GM12892 (cell line): ENCODE results near the gene SUPT3H.

Source experiments
- DNase-seq: peaks from one replicate; pipeline ENCODE4 v3.0.0; 2011; ENCODE audit not compliant: insufficient read length
- FAIRE-seq: peaks from 2 replicates; lab custom pipeline; 2011; peaks lifted over from hg19 to GRCh38; lab: Jason Lieb, UNC
- POLR2A ChIP-seq: IDR thresholded peaks from 2 replicates; pipeline ENCODE4 v1.6.1; 2011; ENCODE audit warnings: low read depth, low read length, control low read depth
- POLR2AphosphoS5 ChIP-seq: IDR thresholded peaks from 2 replicates; pipeline ENCODE4 v1.6.1; 2011; ENCODE audit warnings: low read depth, low read length, control low read depth
- TAF1 ChIP-seq: IDR thresholded peaks from 2 replicates; pipeline ENCODE4 v1.6.1; 2011; ENCODE audit warnings: low read depth, mild to moderate bottlenecking, control low read depth, low read length, borderline replicate concordance

The SUPT3H gene

GRCh38 chr6:44980841-44981240 lies 396.9 kb downstream of the SUPT3H start:
- DNase-seq, result no peak
- no peak for FAIRE-seq
- TF ChIP-seq TAF1, result no peak
- no peak for TF ChIP-seq POLR2AphosphoS5
- no peak for TF ChIP-seq POLR2A

DNA sequence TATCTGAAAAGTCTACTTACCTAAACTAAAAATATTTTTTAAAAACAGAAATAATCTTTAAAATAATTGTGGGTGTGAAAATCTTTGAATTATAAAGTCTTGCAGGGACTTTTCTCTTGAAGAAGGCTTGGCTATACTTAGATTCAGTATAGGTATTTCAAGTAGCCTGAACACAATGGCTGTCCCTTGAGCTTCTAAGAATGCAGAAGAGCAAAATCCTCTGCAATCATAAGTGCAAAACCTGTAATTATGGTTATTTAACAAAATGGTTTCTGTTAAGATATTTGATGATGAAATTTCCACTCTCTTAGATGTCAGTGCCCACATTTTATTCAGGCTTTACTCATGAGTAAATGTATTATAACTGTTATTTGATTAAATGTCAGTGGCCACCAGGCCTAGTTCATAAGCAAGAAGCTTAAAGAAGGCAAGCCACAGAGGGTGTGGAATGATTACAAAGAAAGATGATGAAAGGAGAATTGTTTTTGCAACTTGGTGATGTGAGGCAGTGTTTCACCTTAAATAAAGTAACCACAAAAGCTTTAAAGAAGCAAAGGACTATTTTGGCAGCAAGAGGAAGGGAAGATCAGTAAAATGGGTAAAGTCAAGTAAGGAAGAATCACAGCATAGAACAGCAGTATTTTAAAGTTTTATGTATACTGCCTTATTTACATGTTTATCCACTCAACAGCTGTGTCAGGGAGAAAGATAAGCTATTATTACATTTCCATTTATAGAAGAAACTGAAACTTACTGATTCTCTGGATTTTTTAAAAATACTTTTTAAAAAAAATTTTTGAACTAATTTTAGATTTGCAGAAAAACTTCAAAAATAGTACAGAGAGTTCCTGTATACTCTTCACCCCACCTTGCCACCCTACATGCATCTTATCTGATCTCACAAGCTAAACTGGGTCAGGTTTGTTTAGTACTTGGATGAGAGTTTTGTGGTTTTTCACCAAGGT lies 400.8 kb downstream of the SUPT3H start:
- DNase-seq (no peak), FAIRE-seq (no peak)
- TF ChIP-seq TAF1, result no peak
- TF ChIP-seq POLR2A, result no peak
- TF ChIP-seq POLR2AphosphoS5, result no peak

GRCh38 chr6:44974511-44974910 lies 403.2 kb downstream of the SUPT3H start:
- TF ChIP-seq POLR2AphosphoS5 (no peak), TAF1 (no peak)
- DNase-seq, result no peak
- no peak for FAIRE-seq

DNA sequence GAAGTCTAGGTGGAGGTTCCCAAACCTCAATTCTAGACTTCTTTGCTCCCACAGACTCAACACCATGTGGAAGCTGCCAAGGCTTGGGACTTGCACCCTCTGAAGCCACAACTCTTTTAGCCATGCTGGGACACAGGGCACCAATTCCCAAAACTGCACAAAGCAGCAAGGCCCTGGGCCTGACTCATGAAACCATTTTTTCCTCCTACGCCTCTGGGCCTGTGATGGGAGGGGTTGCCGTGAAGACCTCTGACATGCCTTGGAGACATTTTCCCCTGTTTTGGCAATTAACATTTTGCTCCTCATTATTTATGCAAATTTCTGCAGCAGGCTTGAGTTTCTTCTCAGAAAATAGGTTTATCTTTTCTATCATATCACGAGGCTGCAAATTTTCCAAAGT lies 405.0 kb downstream of the SUPT3H start:
- TF ChIP-seq POLR2A (no peak), TAF1 (no peak), POLR2AphosphoS5 (no peak)
- DNase-seq (no peak), FAIRE-seq (no peak)

- no peak for FAIRE-seq
- TF ChIP-seq POLR2AphosphoS5 (no peak), TAF1 (no peak), POLR2A (no peak)
- no peak for DNase-seq
Measured at GRCh38 chr6:44969446-44970185, 408.1 kb downstream of the SUPT3H start.

GRCh38 chr6:44967481-44967880 lies 410.3 kb downstream of the SUPT3H start:
- FAIRE-seq, result no peak
- no peak for DNase-seq
- TF ChIP-seq POLR2AphosphoS5 (no peak), POLR2A (no peak), TAF1 (no peak)

GRCh38 chr6:44966449-44967092 lies 411.2 kb downstream of the SUPT3H start:
- DNase-seq (no peak), FAIRE-seq (no peak)
- TF ChIP-seq POLR2AphosphoS5 (no peak), POLR2A (no peak), TAF1 (no peak)

DNA sequence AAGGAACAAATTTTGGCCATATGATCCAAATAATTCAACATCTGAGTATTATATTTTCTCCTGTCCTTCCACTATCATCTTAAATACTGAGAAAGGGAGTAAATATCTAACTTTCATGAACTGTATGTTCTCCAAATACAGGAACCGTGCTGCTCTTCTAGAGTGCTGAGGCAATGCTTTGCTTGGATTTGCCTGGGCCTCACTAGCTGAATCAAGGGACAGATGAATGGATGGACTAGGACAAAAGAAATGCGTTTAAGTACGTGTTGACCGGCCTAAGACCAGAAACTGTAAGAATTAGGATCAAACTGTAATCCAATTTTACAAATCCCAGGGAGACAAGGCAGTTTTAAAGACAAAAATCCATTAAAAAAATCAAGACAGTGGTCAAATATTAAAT lies 412.0 kb downstream of the SUPT3H start:
- TF ChIP-seq POLR2AphosphoS5 (no peak), TAF1 (no peak), POLR2A (no peak)
- no peak for FAIRE-seq
- DNase-seq, result no peak

DNA sequence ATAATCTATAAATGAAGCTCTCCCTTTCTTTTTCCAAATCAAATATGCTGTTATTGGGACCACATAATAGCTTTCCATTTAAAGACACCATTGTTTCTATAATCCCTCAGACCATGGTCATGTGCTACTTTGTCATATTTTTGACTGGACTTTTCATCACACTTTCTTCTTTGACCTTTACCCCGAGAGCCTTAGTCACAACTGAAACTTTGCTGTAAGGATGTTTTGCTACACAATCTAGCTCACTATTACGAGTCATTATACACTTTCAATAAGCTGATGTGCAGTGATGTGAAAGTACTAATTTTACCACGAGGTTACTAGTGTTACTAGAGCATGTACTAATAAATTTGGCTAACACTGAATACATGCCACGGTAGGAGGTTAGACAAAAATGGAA lies 416.8 kb downstream of the SUPT3H start:
- TF ChIP-seq TAF1, result no peak
- TF ChIP-seq POLR2AphosphoS5, result no peak
- FAIRE-seq, result peak; percentile 48
- no peak for DNase-seq

DNA sequence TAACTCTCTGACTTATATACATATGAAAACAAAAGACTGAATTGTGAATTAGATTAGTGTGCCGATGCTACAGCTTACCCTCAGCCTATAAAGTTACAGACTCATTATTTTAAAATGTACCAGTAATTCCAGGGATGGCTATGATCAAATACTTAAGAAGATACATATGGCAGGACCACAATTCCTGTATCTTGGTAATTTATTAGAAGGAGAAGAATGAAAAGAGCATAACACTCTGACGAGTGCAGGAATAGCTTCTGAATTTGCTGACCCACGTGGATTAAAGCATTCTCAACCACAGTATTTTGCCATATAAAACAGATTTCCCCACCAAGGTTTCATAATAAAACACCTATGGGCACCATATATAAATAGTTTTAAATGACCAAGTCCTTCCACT lies 418.1 kb downstream of the SUPT3H start:
- DNase-seq (no peak), FAIRE-seq (no peak)
- TF ChIP-seq TAF1, result no peak
- TF ChIP-seq POLR2AphosphoS5, result no peak

DNA sequence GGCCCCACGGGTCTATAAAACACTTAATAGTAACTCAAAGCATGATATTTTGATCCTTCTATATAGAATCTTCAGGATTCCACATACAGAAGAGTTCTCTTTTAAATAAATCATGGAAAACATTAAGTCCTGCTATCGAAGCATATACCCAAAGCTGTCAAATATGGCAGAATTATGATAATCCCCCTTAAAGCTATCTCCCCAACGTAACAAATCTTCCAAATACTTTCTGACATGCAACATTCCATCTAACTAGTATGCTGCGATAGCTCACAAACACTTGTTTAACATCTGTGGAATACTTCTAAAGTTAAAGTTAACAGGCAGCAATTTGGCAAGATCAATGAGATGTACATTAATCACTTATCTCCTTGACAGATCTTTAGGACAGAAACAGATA lies 420.6 kb downstream of the SUPT3H start:
- FAIRE-seq, result no peak
- TF ChIP-seq POLR2AphosphoS5 (no peak), POLR2A (no peak), TAF1 (no peak)
- no peak for DNase-seq

DNA sequence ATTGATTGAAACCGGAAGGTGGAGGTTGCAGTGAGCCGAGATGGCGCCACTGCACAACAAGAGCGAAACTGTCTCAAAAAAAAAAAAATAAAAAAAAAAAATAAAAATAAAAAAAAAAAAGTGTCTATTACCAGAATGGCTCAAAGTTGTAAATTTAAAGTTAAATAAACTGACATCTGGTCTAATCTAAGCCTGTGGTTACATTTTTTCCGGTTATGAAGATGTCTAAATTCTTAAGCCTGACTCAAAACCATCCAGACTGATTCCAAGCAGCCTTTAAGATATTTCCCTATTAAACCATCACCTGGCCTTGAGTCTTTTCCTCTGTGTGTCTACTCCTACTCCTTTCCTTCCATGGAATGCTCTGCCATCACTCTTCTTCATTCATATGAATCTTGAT lies 421.3 kb downstream of the SUPT3H start:
- TF ChIP-seq POLR2A (no peak), POLR2AphosphoS5 (no peak), TAF1 (no peak)
- no peak for FAIRE-seq
- no peak for DNase-seq

- no peak for TF ChIP-seq TAF1
- TF ChIP-seq POLR2A, result no peak
- no peak for TF ChIP-seq POLR2AphosphoS5
- FAIRE-seq (no peak), DNase-seq (no peak)
Measured at GRCh38 chr6:44955145-44955544, 422.6 kb downstream of the SUPT3H start.
